ENCODE data around the gene XPO6.
"Not testable (repeated sequence)": the region's sequence is repeated elsewhere in the genome, so short reads cannot be mapped to it uniquely, and the experiment has no call there.

Gene XPO6, protein sequence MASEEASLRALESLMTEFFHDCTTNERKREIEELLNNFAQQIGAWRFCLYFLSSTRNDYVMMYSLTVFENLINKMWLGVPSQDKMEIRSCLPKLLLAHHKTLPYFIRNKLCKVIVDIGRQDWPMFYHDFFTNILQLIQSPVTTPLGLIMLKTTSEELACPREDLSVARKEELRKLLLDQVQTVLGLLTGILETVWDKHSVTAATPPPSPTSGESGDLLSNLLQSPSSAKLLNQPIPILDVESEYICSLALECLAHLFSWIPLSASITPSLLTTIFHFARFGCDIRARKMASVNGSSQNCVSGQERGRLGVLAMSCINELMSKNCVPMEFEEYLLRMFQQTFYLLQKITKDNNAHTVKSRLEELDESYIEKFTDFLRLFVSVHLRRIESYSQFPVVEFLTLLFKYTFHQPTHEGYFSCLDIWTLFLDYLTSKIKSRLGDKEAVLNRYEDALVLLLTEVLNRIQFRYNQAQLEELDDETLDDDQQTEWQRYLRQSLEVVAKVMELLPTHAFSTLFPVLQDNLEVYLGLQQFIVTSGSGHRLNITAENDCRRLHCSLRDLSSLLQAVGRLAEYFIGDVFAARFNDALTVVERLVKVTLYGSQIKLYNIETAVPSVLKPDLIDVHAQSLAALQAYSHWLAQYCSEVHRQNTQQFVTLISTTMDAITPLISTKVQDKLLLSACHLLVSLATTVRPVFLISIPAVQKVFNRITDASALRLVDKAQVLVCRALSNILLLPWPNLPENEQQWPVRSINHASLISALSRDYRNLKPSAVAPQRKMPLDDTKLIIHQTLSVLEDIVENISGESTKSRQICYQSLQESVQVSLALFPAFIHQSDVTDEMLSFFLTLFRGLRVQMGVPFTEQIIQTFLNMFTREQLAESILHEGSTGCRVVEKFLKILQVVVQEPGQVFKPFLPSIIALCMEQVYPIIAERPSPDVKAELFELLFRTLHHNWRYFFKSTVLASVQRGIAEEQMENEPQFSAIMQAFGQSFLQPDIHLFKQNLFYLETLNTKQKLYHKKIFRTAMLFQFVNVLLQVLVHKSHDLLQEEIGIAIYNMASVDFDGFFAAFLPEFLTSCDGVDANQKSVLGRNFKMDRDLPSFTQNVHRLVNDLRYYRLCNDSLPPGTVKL

GRCh38 chr16:28211758-28212531 is at the start of gene XPO6:
Gene XPO6, minus strand, starts transcription at chr16:28211965. Its CDS starts 597 bp downstream, at chr16:28211368.
- DNase-seq = peak; percentile 78

- no peak for DNase-seq
Observed at GRCh38 chr16:28260193-28260592, 48.4 kb upstream of the XPO6 start.

DNA sequence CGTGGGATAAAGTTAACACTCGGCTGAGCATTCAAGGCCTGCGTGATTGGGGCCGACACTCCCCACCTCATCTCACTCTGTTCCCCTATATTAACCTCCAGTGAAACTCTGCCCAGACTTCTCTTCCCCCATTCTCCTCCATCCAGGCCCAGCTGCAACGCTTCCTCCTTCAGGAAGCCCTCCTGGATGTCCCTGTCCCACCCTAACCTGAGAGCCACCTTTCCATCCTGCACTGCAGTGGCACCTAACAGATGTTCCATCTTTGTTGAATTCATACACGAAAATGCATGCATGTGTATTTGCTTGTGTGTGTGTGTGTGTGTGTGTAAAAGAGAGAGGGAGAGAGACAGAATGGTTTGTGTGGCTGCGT is 48.0 kb upstream of the XPO6 start:
- DNase-seq = no peak

DNA sequence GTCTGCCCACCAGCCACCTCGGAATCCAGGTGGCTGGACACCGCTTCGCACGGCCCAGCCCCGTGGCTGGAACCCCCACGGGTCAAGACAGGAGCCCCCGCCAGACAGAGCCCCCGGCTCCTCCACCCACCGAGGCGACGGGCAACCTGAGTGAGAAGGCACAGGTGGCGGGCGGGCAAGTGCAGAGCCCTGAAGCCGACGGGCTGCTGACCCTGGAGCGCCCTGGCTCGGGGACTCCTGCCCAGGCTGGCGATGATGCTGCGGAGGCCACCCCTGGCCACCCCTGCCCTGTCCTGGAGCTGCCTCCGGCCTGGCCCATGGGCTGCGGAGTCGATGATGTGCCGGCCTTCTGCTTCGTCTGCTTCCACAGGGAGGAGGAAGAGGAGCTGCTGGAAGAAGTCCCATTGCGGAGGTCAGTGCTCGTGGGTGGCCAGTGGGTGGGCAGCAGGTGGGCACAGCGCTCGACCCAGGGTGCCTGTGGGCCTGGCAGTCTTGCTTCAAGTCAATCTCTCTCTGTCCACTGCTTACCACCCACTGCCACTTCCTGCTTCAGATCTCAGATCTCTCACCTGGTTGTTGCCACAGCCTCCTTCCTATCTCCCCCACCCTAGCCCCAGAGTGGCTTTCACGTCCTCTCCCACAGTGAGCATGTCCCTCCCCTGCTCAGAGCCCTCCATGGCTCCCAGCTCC is 47.5 kb upstream of the XPO6 start:
- DNase-seq = no peak

DNA sequence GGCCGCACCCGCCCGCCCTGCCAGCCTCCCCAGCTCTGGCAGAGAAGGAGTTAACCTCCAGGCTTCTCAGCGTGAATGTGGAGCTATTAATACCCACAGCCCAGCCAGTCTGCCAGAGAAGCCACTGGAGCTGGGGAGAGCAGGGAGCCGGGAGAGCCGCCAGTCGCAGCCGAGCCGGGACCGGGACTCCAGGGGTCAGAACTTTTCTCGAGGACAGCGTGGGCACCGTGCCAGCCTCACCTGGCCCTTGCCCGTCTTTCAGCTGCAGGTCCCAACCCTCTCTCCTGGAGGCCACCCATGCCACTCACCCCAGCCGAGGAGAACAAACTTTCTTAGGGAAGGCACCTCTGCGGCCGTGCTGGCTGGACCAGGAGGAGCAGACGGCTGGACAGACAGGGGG is 46.8 kb upstream of the XPO6 start:
- DNase-seq = no peak

DNA sequence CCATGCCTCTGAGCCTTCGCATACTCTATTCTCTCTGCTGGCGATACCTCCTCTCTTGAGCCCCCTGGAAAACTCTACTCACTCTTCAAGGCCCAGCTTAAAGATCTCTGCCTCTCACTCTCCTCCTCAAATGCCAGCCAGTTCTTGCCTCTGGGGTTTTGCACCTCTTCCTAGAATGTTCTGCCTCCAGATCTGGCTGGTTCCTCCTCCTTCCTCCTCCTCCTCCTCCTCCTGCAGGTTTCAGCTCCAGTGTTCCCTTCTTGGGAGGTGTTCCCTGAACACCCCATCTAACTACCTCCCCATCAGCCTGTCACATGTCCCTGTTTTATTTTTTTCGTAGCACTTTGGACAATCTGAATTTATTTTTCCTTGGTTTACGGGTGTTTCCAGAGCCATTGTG is 45.5 kb upstream of the XPO6 start:
- no peak for DNase-seq

GRCh38 chr16:28255838-28256237 is 44.1 kb upstream of the XPO6 start:
- no peak for DNase-seq

DNA sequence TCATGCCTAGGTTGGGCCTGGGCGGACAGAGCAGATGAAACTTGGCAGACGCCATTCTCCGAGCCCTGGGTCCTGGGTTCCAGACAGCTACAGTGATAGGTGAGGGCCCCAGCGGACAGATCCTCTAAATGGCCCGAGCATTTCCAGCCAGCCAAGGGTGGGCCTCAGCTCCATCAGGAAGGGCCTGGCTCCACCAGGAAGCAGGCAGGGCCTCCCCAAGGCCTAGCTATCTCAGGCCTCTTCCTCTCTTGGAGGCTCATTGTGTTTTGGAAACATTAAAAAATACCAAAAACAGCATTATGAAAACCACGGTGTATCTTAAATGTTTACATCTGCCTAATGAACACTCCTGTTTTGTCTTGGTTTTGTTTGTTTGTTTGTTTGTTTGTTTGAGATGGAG is 42.4 kb upstream of the XPO6 start:
- DNase-seq = no peak

DNA sequence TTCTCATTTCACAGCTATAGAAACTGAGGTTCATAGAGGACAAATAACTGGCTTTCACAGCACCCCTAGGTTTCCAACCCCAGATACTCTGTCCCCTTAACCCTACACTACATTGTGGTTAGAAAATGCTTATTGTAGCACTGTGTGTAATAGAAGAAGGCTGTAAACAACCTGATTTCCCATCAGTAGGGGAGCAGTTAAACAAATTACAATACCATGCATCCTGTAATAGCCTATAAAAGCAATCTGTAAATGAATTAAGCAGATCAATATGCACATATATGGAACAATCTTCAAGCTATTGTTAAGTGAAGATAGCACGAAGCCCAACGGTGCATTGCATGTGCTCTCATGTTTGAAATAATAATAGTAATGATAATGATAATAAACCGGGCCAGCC is 39.2 kb upstream of the XPO6 start:
- DNase-seq = no peak

DNA sequence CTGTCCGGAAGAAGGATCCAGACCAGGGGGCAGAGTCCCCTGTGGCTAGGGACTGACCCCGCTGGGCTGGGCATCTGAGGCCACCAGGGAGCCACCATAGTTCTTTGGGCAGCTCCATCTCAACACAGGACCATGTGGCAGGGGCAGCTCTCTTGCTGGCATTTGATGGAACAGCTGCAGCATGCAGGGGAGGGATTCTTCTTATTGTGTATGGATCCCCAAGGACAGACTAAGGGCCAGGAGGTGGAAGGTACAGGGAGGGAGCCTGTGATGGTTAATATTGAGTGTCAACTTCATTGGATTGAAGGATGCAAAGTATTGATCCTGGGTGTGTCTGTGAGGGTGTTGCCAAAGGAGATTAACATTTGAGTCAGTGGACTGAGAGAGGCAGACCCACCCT is 37.7 kb upstream of the XPO6 start:
- not testable (repeated sequence) for DNase-seq

DNA sequence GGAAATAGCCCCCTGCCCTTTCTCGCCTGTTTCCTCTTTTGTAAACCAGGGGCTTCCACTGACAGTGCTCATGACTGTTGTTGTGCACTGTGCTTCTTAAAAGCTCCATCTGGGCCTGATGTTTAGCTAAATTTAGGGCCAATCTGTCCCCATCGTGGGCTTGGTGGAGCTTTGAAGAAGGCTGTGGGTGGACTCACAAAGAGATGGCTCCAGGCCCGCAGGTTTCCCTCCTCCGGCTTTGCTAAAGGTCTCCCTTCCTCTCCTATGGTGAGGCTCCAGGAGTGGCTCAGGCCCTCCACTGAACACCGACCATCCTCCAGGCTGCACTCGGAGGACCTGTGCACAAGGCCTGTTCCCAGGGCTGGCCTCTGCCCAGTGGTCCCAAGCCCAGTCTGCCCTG is 30.2 kb upstream of the XPO6 start:
- no peak for DNase-seq

DNA sequence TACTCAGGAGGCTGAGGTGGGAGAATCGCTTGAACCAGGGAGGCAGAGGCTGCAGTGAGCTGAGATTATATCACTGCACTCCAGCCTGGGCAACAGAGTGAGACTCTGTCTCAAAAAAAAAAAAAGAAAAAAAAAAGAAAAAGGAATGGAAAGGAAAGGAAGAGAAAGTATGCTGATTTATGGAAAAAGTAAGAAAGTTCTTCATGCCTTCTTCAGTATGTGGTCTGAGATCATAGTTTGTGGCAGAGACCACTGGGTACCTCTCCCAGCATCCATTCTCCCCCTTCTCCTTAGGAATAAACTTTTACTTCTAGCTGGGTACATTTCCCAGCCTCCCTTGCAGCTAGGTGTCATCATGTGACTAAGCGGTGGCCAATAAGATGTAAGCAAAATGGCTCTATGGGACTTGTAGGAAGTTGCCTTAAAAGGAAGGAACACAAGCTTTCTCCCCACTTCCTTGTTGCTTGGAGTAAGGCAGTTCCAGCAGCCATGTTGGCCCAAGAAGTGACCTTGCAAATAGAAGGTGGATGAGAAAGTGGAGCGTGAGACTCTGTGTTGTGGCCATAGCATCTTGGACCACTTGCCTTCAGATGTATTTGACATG is 26.1 kb upstream of the XPO6 start:
- DNase-seq = no peak

DNA sequence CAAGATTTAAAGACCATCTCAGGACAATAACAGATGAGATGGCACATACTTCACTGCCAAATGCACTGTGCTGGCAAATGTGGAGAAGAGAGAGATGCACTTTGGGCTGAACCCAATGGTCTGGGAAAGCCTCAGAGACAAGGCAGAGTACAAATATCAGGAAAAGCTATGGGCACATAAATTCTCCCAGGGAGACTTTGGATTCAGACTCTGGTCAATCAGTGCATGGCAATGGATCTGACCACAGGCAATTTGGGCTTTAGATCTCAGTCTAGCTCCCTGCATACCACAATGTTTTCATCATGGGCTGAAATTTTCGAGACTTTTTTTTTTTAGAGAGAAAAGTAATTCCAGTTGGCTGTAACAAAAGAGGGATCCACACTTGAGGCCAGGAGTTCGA is 20.0 kb upstream of the XPO6 start:
- no peak for DNase-seq

- DNase-seq = not testable (repeated sequence)
Observed at GRCh38 chr16:28223909-28224308, 12.1 kb upstream of the XPO6 start.

GRCh38 chr16:28219777-28220176 is 8.0 kb upstream of the XPO6 start:
- DNase-seq = not testable (repeated sequence)

DNA sequence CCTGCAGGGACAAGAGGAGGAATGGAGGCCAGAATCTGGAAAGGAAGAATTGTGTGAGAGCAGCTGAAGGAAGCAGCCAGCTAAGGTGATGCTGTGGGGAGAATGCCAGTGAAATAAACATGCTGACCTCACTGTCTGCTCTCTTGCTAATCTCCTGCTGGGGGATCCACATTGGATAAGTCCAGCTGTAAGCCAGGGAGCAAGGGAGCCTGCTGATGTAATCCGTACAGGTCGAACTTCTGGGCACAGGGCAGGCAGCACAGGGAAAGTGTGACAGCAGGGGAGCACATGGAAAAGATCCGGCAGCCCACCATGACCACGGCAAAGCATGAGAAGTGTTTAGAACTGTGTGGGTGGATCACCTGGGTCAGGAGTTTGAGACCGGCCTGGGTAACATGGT is 7.5 kb upstream of the XPO6 start:
- DNase-seq = no peak

GRCh38 chr16:28218109-28218508 is 6.3 kb upstream of the XPO6 start:
- DNase-seq = no peak

DNA sequence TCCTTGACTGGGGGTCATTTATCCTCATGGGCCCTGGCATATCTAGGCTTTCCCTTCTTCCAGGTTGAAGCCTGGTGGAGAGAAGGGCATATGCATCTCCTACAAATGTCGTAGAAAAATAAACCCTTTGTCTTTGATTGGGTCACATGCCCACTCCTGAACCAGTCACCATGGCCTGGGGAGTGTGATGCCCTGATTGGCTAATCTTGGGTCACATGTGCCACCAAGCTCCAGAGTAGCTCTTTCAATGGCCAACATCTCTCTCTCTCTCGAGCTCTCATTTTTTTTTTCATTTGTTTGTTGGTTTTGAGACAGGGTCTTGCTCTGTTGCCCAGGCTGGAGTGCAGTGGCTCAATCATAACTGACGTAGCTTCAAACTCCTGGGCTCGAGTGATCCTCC is 5.6 kb upstream of the XPO6 start:
- no peak for DNase-seq

DNA sequence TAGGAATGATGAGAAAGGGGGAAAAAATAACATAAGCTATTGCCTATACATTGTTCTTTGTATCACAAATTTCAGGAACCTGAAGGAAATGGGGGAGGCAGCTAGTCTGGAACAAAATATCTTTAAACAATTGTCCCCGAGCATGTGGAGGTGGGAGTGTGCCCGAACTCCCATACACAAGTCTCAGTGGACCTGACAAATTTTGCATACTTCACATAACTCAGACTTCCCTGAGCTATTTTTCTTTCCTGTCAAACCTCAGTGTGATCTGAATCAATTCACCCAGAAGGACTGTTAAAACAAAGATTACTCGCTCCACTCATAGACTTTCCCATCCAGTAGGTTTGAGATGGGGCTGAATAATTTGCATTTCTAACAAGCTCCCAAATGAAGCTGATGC is 1.6 kb upstream of the XPO6 start:
- DNase-seq = no peak

DNA sequence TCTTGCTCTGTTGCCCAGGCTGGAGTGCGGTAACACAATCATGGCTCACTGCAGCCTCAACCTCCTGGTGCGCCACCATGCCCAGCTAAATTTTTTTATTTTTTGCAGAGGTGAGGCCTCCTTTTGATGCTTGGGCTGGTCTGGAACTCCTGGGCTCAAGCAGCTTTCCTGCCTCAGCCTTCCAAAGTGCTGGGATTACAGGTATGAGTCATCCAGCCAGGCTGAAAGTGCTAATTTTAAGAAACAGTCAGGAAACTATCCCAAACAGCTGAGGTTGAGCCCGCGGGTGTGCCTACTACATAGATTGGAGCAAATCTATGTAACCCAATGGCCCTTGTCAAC is 738 bp upstream of the XPO6 start:
- no peak for DNase-seq

DNA sequence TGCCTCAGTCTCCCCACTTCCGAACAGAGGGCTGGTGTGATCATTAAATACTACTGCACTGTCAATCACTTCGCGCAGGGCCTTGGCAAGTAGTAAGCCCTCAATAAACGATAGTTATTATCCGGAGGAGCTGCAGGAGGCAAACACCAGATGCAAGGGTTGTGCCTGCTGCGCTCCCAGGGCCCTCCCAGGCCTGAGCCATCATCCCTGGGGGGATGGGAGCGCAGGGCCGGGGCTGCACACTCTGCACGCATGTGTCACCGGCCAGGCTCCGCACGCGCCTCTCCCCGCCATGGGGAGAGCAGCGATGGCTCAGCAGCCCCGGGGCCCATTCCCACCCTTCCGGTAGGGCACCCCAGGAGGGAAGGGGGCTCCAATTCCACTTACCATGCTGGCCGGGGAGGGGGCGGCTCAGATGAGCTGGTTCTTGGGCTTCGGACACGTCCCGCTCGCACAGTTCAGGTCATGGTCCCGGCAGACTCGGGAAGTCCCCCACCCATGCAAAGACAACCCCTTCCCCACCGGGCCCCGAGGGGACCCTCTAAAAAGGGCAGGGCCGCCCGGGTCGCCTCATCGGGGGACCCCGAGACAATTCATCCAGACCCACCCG is 681 bp downstream of the XPO6 start:
- DNase-seq = no peak

DNA sequence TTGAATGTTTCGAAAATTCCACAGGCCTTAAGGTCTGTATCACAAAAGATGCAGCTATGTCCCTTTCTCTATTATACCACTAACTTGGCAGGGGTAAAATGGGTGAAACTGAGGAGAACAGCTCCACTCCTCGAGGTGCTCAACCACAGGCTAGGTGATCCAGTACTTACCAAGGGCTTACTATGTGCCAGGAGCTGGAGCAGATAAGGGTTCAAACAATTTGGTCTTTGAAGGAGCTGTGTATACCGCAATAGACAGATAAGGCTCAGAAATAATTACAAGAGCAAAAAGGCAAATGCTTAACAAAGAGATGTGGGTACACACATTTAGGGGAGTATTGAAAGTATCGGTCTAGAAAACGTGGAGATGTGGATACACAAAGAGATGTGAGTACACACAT is 1.5 kb downstream of the XPO6 start:
- DNase-seq = no peak

Measured in NCI-H526 treated with DMSO at 0.1 percent for 48 hours (cell line).